Activated T-cell treated with anti-CD3 and anti-CD28 coated beads, Interleukin-2, amount 50 U/mL, for 48 hours (primary cell): ENCODE data around the gene SLC35F6.
A peak's percentile ranks its signal among the peaks of the same experiment; 100 is the strongest.

Experiments
- DNase-seq, 2 experiments: peaks; one replicate each; pipeline ENCODE4 v3.0.0-alpha.2; 2020

Gene SLC35F6

DNA sequence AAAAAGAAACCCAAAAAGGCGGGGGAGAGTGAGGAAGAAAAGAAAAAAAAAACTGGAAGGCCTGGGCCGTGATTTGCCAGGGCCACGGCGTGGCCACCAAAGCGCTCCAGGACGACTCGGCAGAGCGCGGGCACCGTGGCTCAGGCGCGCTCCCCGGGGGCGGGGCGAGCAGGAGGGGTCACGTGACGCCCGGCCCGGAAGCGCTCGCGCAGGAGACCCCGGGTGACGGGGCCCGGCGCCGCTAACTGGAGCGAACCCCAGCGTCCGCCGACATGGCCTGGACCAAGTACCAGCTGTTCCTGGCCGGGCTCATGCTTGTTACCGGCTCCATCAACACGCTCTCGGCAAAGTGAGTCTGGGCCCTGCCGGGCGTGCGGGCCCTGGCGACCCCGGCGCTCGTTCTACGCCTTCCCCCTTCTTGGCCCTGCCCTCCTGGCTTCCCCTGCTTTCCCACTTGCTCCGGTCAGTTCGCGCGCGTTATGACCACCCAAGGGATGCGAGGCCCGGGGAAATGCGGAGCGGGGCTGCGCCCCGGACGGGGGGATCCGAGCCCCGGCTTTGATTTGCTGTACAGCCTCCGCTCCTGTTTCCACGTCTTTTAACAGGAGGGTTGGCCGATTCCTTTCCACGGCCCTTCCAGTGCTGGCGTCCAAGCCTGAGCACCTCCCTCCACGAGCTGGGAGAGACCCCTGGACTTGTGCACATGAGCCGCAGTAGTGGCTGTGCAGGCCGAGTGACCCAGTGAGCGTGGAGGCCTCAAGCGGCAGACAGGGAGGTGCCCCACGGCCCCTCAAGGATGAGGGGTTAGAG, at the start of gene SLC35F6:
Gene SLC35F6, plus strand, starts transcription at position 207 of the 810 bp plus-strand sequence. Its CDS starts 66 bp downstream, at position 273.
- peak; percentile 84 to 88 for DNase-seq

- DNase-seq, result no peak
These were observed 48.4 kb upstream of the SLC35F6 start for GRCh38 chr2:26715528-26716270.

GRCh38 chr2:26716340-26716739, 47.7 kb upstream of the SLC35F6 start:
- DNase-seq, result no peak

GRCh38 chr2:26716769-26717168, 47.3 kb upstream of the SLC35F6 start:
- no peak for DNase-seq

DNA sequence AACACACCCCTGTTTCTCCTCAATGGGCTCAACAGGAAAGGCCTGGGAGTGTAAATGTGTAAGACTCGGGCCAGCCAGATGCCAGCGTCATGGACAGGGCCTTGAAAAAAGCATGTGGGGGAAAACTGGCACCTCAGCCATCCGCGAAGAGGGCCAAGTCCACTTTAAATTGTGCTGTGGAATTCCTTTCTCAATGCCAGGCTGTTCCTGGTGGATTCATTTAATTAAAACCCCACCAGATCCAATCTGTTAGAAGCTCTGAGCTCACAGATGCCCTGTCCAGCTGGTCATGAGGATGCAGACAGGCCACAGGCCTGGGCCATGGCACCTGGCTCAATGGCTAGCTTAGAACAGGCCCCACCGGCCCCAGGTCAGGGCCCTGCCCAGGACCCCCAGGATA, 46.7 kb upstream of the SLC35F6 start:
- no peak for DNase-seq

GRCh38 chr2:26718949-26719686, 45.0 kb upstream of the SLC35F6 start:
- no peak for DNase-seq

GRCh38 chr2:26720322-26721114, 43.6 kb upstream of the SLC35F6 start:
- DNase-seq, result no peak

- DNase-seq, result no peak
These were observed 42.7 kb upstream of the SLC35F6 start for GRCh38 chr2:26721115-26722032.

- no peak for DNase-seq
These were observed 41.8 kb upstream of the SLC35F6 start for GRCh38 chr2:26722328-26722727.

GRCh38 chr2:26722911-26723310, 41.2 kb upstream of the SLC35F6 start:
- no peak for DNase-seq

DNA sequence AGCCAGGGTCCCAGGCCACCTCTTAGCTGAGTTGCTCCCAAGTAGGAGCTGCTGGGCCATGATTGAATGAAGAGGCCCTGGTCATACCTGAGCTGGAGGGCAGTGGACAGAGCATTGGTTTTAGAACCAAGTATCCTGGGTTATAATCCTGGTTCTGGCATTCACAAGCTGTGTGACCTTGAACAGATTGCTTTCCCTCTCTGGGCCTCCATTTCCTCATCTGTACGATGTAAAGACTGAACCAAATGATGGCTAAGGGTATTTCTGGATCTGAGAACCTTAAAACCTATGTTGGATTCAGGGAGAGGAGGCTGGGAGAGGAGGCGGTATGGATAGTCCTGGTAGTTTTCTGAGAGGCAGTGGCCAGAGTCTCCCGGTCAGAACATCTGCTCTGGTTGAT, 40.6 kb upstream of the SLC35F6 start:
- DNase-seq, result no peak

DNA sequence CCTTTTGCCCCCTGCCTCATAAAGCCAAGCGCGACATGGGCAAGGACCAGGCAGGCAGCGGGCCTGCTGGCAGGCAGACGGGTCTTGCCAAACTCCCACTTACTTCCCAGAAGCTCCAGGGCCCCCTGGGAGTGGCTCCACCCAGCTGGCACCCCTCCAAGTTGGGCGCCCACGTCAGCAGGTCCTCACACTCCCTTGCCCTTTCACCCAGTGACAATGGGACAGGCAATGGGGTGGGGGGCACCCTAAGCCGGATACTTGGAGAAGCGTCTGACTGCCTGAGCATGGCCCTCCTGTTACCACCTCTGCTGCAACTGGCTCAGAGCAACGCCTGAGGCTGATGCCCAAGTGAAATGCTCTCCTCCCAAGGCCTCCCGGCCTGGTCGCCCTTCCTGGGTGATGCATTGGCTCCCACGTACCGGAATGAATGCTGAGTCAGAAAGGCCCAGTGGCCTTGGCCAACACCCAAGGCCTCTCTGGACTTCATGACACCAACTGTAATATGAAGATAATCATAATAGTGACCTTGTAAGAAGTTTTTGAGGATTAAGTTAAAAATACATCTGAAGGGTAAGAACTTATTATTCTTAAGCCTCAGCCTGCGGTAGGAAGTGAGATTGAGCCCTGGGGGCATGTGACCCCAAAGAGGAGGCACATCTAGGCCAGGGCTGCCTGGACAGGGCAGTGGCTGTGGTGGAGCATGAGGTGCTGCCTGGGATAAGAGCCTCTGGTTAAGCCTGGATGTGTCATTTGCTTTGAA, 39.9 kb upstream of the SLC35F6 start:
- no peak for DNase-seq

DNA sequence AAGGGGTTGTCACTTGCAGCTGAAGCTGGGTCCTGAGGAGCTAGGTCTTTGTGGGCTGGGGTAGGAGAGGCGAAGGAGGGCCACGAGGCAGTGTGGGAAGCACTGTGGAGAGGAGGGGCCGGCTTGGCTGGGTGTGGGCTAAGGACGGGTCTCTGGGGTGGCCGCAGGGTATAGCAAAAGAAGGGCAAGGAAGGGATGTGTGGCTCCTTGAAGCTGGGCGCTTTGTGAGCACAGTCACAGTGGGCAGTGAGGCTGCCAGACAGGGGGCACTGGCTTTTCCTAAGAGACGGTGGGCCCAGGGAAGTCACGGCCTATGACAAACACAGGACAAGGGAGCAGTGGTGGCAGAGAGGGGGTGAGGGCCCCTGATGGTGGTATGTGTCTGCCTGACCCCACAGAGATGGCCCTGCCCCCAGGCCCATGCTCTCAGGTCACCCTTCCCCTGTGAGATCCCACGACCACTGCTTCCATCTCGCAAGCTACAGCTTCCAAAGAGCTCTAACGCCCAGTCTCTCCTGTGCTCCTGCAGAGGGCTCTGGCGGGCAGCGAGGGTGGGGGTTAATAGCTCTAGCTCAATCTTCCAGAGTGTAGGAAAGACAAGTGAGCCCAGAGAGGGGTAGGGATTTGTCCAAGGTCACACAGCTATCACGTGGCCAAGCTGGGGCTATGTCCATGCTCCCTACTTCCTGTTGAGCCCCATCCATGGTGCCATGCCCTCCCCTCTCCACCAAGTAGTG, 39.1 kb upstream of the SLC35F6 start:
- DNase-seq, result no peak

GRCh38 chr2:26725521-26725820, 38.6 kb upstream of the SLC35F6 start:
- DNase-seq, result no peak

DNA sequence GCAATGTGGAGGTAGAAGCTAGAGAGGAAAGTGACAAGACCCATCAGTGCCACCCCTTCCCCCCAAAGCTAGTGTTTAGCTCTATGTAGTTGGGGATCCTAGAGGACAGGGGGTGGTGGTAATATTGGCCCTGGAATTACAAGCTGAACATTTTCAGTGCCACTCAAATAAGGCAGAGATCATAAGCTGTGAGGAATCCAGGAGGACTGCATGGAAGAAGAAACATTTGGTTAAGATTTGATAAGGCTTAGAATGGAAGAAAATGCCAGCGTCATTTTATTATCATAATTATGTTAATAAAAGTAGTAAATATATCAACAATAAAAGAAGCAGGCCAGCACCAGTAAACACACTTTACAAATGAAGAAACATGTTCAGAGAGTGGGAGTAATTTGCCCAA, 37.9 kb upstream of the SLC35F6 start:
- DNase-seq, result no peak

- peak; percentile 23 to 45 for DNase-seq
These were observed 36.2 kb upstream of the SLC35F6 start for GRCh38 chr2:26727641-26728561.

- DNase-seq, result no peak
These were observed 34.8 kb upstream of the SLC35F6 start for GRCh38 chr2:26729311-26729710.

DNA sequence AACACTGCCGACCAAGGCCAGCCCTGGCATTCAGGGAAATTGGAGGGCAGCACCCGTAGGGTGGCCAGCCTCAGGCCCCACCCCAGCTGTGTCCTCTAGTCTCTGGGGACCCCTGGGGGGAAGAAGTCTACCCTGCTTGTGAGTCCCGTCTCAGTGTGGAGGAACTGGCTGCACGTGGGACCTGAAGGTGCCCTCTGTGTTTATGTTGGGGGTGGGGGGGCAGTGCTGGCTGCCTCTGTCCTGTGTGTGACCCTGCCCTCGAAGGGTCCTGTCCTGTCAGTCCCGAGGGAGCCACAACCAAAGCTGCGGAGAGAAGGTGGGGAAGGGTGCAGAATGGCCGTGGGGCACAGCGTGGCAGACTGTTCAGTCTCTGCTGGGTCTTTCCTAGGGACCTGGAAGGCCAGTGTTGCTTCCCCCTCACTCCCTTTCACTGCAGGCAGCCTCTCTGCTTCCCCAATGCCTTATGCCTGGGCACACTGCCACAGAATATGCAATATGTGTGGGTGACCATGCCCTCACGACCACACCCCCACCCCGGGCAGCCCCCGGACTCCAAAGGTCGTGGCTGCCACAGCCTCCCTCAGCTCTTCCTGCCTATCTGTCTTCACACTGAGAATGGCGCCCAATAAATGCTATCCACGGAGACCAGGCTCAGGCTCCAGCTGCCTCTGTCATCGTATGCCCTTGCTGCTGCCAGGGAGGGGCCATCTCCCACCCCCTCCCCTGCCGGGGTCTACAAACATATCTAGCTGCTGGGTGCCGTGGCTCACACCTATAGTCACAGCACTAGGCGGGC, 33.3 kb upstream of the SLC35F6 start:
- no peak for DNase-seq
